Activated T-helper 2 cell treated with anti-CD3 and anti-CD28 coated beads, Interferon-gamma antibody, Interleukin-2, Interleukin-4, amounts not matched to agents 10 μg/mL and 5 μg/mL and 100 μg/mL, durations not matched to agents 14 hours and 24 hours and 36 hours (primary cell): Measurements from ENCODE around the gene ASB4. TPM values are rescaled to one million over a fixed set of nuclear protein-coding genes. Genes with fewer than 3 reads are reported as not detected.
A peak's percentile ranks its signal among the peaks of the same experiment; 100 is the strongest.

Experiments
- DNase-seq: peaks from one replicate; pipeline ENCODE4 v3.0.0; 2021; ENCODE audit warnings: low spot score
- H3K27ac Mint-ChIP-seq: one replicate; pipeline ENCODE4 v1.8.0; 2021; ENCODE audit warnings: mixed read lengths
- H3K27me3 Mint-ChIP-seq: one replicate; pipeline ENCODE4 v1.8.0; 2021; ENCODE audit warnings: low read depth, mixed read lengths
- H3K36me3 Mint-ChIP-seq: one replicate; pipeline ENCODE4 v1.8.0; 2021; ENCODE audit warnings: low read depth, mixed read lengths
- H3K4me1 Mint-ChIP-seq: one replicate; pipeline ENCODE4 v1.8.0; 2021; ENCODE audit warnings: low read depth, mixed read lengths
- H3K4me3 Mint-ChIP-seq: one replicate; pipeline ENCODE4 v1.8.0; 2021; ENCODE audit warnings: low read depth, mild to moderate bottlenecking, moderate library complexity, mixed read lengths
- H3K9me3 Mint-ChIP-seq: one replicate; pipeline ENCODE4 v1.8.0; 2021; ENCODE audit warnings: mixed read lengths
- intact Hi-C: fragments of 100-400 bp; cut with micrococcal nuclease; formaldehyde crosslinking; loops from one replicate; pipeline ENCODE4 v1.15.1; 2023
- total RNA-seq: library from RNA; stranded (reverse); gene quantifications from 2 replicates; pipeline ENCODE4 v1.2.3, GENCODE V29; 2022

ASB4 gene
- total RNA-seq, 1 donor from 2014 or later, result not detected

DNA sequence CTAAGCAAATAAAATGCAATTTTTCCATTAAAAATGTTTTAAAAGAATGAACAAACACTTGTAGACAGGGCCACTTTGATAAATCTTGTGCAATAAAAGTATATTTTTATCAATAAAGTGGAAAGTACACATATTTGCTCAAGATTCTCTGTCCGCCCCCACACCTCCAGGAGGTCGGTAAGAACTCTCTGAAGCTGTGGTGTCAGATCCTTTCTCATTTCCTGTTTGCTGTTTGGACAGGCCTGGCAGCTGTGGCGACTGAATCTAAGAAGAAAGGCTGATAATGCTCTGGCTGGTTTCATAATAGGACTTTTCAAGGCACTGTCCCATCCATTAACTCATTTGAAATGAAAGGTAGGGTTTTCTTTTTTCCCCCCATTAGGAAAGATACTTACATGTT, 15.3 kb upstream of the ASB4 start:
- Mint-ChIP-seq H3K9me3 (no peaks in the 10 kb centered on the region), H3K36me3 (no peaks in the 10 kb centered on the region), H3K27ac (no peak overlapping the region), H3K4me1 (peaks cover 13% of the 10 kb centered on the region), H3K4me3 (no peak overlapping the region), H3K27me3 (no peaks in the 10 kb centered on the region)
- intact Hi-C loops, result no loop called here
- no peak for DNase-seq

DNA sequence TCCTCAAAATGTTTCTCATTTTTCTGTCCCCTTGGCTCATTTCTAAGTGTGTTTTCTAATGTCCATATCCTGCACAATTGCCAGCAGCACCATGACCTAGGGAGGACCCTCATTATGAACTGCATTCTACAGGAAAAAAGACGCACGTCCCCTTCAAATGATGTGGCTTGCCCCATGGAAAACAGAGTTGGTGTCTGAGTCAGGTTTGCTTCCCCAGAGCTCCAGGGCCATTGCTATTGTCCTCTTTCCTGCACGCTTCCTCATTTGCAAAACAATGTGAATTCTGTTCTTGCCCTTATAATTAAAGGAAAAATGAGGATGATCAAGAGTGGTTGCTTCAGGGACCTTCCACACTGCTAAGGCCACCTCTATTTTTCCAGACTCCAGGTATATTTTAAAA, 14.7 kb upstream of the ASB4 start:
- DNase-seq, result no peak
- intact Hi-C loops, result no loop called here
- Mint-ChIP-seq H3K9me3 (no peaks in the 10 kb centered on the region), H3K4me3 (no peak overlapping the region), H3K4me1 (peaks cover 13% of the 10 kb centered on the region), H3K27ac (no peak overlapping the region), H3K36me3 (no peaks in the 10 kb centered on the region), H3K27me3 (no peaks in the 10 kb centered on the region)

DNA sequence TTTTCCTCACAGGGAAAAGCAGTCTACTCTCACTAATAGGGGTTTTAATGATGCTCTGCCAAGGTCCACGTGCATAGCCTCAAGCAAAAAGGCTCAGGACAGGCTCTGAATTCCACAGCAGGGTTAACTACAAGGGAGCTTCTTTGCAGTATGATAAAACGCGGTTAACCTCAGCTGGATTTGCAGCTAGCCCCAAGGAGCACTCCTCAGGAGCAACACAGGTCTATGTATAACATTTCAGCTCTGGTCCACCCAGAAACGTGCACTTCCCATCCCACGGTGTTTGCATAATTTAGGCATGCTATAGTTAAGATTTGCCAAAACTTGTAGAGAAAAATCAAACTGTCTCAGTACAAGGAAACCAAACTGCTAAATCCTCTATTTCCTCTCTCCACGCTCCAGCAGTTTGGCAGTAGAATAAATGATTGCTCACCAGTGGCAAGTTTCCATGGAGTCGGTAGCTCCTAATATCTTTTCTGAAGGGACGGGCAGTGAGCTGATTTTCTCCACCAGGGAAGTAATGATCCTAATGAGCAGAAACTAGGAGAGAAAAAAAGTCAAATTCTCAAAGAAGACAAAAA, 13.1 kb upstream of the ASB4 start:
- intact Hi-C loops, result no loop called here
- H3K4me1 Mint-ChIP-seq, result peaks cover 13% of the 10 kb centered on the region
- H3K36me3 Mint-ChIP-seq, result no peaks in the 10 kb centered on the region
- no peak overlapping the region for H3K27ac Mint-ChIP-seq
- H3K9me3 Mint-ChIP-seq, result no peaks in the 10 kb centered on the region
- peaks cover 1% of the 10 kb centered on the region for H3K27me3 Mint-ChIP-seq
- no peak overlapping the region for H3K4me3 Mint-ChIP-seq
- no peak for DNase-seq

- no peak for DNase-seq
- peaks cover 4% of the 10 kb centered on the region for H3K27me3 Mint-ChIP-seq
- no peaks in the 10 kb centered on the region for H3K9me3 Mint-ChIP-seq
- H3K36me3 Mint-ChIP-seq, result no peaks in the 10 kb centered on the region
- H3K4me3 Mint-ChIP-seq, result no peak overlapping the region
- peaks cover 13% of the 10 kb centered on the region for H3K4me1 Mint-ChIP-seq
- H3K27ac Mint-ChIP-seq, result no peak overlapping the region
- intact Hi-C loops, result no loop called here
Observed at GRCh38 chr7:95473276-95473985, 12.3 kb upstream of the ASB4 start.

DNA sequence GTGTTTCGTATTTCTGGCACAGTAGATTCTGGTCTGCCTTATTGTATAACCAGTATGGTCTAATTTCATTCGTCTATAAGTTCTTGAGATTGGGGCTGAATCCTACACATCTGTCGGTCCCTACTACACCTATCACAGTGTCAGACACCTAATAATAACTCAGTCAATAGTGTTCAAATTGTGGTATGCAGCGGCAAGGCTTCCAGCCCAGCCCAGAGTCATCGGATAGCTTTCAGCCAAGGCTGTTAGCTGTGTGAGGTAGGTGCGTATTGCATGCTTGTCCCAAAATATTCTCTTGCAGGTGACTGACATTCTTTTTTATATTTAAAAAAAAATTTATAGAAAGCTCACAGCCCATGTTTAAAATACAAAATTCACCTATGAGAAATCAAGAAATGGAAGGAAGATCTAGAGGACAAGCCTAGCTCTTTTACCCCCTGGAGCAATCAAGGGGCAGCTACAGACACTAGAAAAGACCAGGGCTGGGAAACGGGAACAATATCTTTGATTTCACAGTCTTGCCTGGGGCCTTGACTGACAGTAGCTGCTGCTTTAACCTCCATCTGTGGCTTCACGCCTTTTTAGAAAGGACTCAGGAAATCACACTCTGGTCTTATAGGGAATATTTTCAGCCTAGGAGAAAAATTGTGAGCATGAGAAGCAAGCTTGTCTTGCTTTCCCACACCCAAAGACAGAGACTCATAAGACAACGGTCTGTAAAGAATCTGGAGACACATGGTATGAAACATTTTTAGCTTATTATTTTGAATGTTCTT, 9.5 kb upstream of the ASB4 start:
- H3K4me3 Mint-ChIP-seq, result no peak overlapping the region
- H3K27ac Mint-ChIP-seq, result no peak overlapping the region
- peaks cover under 1% of the 10 kb centered on the region for H3K4me1 Mint-ChIP-seq
- H3K9me3 Mint-ChIP-seq, result no peaks in the 10 kb centered on the region
- H3K36me3 Mint-ChIP-seq, result no peaks in the 10 kb centered on the region
- H3K27me3 Mint-ChIP-seq, result peaks cover 10% of the 10 kb centered on the region
- intact Hi-C loops, result loop anchor here (2.0 to 5.0 kb wide), 3 partner anchors 79 to 1029 kb away; partner anchors contain the start of genes PON3 and SGCE
- DNase-seq, result no peak

DNA sequence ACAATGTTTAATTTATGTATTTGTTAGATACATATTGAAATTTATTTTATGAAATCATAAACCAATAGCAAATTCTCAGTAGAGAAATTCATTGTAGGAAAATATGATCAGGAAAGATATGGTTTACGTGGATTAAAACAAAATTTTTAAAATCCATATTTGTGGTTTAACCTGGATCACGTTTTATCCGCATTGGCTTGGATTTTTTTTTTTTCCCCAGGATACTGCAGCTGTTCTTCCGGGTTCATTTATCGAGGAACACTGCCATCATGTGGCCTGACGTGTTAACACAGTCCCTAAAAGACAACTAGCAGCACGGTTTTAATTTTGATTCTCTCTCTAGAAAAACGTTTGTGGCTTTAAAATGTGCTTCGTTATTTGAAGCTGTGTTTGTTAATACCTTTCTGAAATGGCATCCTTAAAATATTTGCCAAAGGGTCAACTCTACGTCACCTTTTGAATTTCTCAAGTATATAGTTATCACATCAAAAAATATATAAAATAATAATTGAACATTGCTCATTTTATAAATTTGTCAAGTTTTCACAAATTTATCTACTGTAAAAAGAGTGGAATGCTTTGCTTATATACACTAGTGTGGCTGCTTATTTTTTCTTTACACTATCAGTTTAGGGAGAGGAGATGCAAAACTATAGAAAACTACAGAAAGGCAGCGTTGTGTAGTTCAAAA, 8.7 kb upstream of the ASB4 start:
- Mint-ChIP-seq H3K4me1 (no peaks in the 10 kb centered on the region), H3K4me3 (no peak overlapping the region), H3K27me3 (peaks cover 10% of the 10 kb centered on the region), H3K9me3 (no peaks in the 10 kb centered on the region), H3K36me3 (no peaks in the 10 kb centered on the region), H3K27ac (no peak overlapping the region)
- DNase-seq, result peak; percentile 34
- intact Hi-C loops, result loop anchor here (2.0 to 5.0 kb wide), 3 partner anchors 80 to 1030 kb away; partner anchors contain the start of genes PON3 and SGCE

GRCh38 chr7:95478272-95479037, 7.3 kb upstream of the ASB4 start:
- H3K36me3 Mint-ChIP-seq, result no peaks in the 10 kb centered on the region
- intact Hi-C loops, result loop anchor here (2.0 to 5.0 kb wide), 3 partner anchors 22 to 1031 kb away; partner anchors contain the start of gene SGCE
- peaks cover 10% of the 10 kb centered on the region for H3K27me3 Mint-ChIP-seq
- no peaks in the 10 kb centered on the region for H3K4me1 Mint-ChIP-seq
- no peak overlapping the region for H3K27ac Mint-ChIP-seq
- no peaks in the 10 kb centered on the region for H3K9me3 Mint-ChIP-seq
- no peak for DNase-seq
- no peak overlapping the region for H3K4me3 Mint-ChIP-seq

DNA sequence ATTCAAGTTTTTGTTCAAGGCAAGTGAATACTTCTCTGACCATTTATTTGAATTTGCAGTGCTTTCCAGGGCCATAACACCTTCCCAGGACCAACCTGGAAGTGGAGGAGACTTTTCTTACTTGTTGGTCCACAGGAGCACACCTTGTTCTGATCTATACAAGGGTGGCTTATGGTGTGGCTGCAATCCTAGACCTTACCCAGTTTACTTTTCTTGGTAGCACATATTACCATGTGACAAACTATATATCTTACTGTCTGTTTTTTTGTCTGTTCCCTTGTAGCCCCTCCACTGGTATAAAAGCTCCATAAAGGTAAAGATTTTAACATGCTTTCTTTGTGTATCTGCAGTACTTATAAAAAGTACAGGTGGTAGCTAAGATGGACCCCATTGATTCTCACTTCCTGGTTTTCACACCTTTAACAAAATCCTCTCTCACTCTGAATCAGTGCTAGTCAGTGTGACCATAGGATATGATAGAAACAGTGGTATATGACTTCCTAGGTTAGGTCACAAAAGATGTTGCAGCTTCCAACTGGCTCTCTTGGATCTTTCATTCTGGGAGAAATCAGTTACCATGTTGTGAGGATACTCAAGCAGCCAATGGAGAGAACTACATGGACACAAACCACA, 5.6 kb upstream of the ASB4 start:
- intact Hi-C loops, result loop anchor here (2.0 to 5.0 kb wide), 3 partner anchors 21 to 1033 kb away; partner anchors contain the start of gene SGCE
- Mint-ChIP-seq H3K4me1 (no peaks in the 10 kb centered on the region), H3K9me3 (no peaks in the 10 kb centered on the region), H3K36me3 (no peaks in the 10 kb centered on the region), H3K27ac (no peak overlapping the region), H3K4me3 (no peak overlapping the region), H3K27me3 (peaks cover 12% of the 10 kb centered on the region)
- no peak for DNase-seq

GRCh38 chr7:95481271-95482165, 4.2 kb upstream of the ASB4 start:
- no peak overlapping the region for H3K27ac Mint-ChIP-seq
- DNase-seq, result no peak
- peaks cover 16% of the 10 kb centered on the region for H3K27me3 Mint-ChIP-seq
- no peak overlapping the region for H3K4me3 Mint-ChIP-seq
- no peaks in the 10 kb centered on the region for H3K36me3 Mint-ChIP-seq
- no peaks in the 10 kb centered on the region for H3K4me1 Mint-ChIP-seq
- intact Hi-C loops, result no loop called here
- no peaks in the 10 kb centered on the region for H3K9me3 Mint-ChIP-seq

DNA sequence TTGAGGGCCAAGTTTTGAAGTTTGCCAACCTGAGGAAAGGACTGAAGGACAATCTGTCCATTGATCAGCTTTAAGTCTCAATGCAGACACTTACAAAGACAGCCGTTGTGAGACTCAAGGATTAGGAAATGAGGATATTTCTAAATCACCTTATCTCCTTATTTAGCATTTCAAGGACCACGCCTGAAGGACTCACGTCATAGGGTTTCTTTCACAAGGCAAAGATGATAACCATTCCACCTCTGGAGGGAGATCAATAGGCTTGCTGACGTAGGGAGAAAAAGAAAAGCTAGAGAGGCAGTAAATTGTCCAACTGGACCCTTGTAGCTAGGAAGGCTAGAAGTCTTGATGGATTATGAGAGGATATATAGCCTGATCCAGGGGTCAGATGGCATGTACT, 3.3 kb upstream of the ASB4 start:
- no peaks in the 10 kb centered on the region for H3K4me1 Mint-ChIP-seq
- H3K27me3 Mint-ChIP-seq, result peaks cover 16% of the 10 kb centered on the region
- H3K27ac Mint-ChIP-seq, result no peak overlapping the region
- intact Hi-C loops, result no loop called here
- H3K4me3 Mint-ChIP-seq, result no peak overlapping the region
- no peak for DNase-seq
- H3K36me3 Mint-ChIP-seq, result no peaks in the 10 kb centered on the region
- no peaks in the 10 kb centered on the region for H3K9me3 Mint-ChIP-seq

GRCh38 chr7:95490231-95490762, 4.6 kb downstream of the ASB4 start:
- no peak for DNase-seq
- Mint-ChIP-seq H3K36me3 (no peaks in the 10 kb centered on the region), H3K27ac (no peak overlapping the region), H3K9me3 (no peaks in the 10 kb centered on the region), H3K4me1 (no peaks in the 10 kb centered on the region), H3K4me3 (no peak overlapping the region), H3K27me3 (peaks cover 21% of the 10 kb centered on the region)
- intact Hi-C loops, result no loop called here
